ENCODE data around the gene PI4K2A.
A peak's percentile ranks its signal among the peaks of the same experiment; 100 is the strongest.
"Not testable (repeated sequence)": the region's sequence is repeated elsewhere in the genome, so short reads cannot be mapped to it uniquely, and the experiment has no call there.

The PI4K2A gene

GRCh38 chr10:97689559-97690020 lies 49.1 kb downstream of the PI4K2A start:
- no peak for TF ChIP-seq CTCF (IDR thresholded peaks at IDR 0.05; ENCODE audit: low read depth, low read length)
- Histone ChIP-seq H3K4me1 (peaks cover 5% of the 10 kb centered on the region), H3K9me3 (no peaks in the 10 kb centered on the region), H3K4me3 (ENCODE audit: low read depth, low read length) (no peak overlapping the region), H3K36me3 (no peaks in the 10 kb centered on the region), H3K27me3 (no peaks in the 10 kb centered on the region)
- no peak for DNase-seq

GRCh38 chr10:97690133-97690532 lies 49.7 kb downstream of the PI4K2A start:
- Histone ChIP-seq H3K4me1 (peaks cover 5% of the 10 kb centered on the region), H3K27me3 (no peaks in the 10 kb centered on the region), H3K36me3 (no peaks in the 10 kb centered on the region), H3K9me3 (no peaks in the 10 kb centered on the region), H3K4me3 (ENCODE audit: low read depth, low read length) (no peak overlapping the region)
- DNase-seq = no peak
- no peak for TF ChIP-seq CTCF (IDR thresholded peaks at IDR 0.05; ENCODE audit: low read depth, low read length)

GRCh38 chr10:97698072-97698655 lies 57.7 kb downstream of the PI4K2A start:
- not testable (repeated sequence) for H3K4me3 ChIP-seq (ENCODE audit: low read depth, low read length); H3K27me3 ChIP-seq; H3K36me3 ChIP-seq; H3K9me3 ChIP-seq; H3K4me1 ChIP-seq; DNase-seq

- Histone ChIP-seq H3K27me3 (no peaks in the 10 kb centered on the region), H3K4me3 (ENCODE audit: low read depth, low read length) (no peak overlapping the region), H3K4me1 (peaks cover 2% of the 10 kb centered on the region; the same call in 1 of the 2 replicates), H3K36me3 (no peaks in the 10 kb centered on the region), H3K9me3 (no peaks in the 10 kb centered on the region)
- peak; percentile 60 for DNase-seq
- peak; percentile 96 for TF ChIP-seq CTCF (IDR thresholded peaks at IDR 0.05; ENCODE audit: low read depth, low read length)
Measured at GRCh38 chr10:97701438-97702069, 61.1 kb downstream of the PI4K2A start.

- H3K27me3 ChIP-seq = no peaks in the 10 kb centered on the region
- TF ChIP-seq CTCF (IDR thresholded peaks at IDR 0.05; ENCODE audit: low read depth, low read length) = no peak
- no peaks in the 10 kb centered on the region for H3K36me3 ChIP-seq
- H3K4me1 ChIP-seq = 0 out of 2 replicates have a peak, but pooled peaks cover 2% of the 10 kb centered on the region
- DNase-seq = no peak
- H3K9me3 ChIP-seq = no peaks in the 10 kb centered on the region
- H3K4me3 ChIP-seq (ENCODE audit: low read depth, low read length) = no peak overlapping the region
Measured at GRCh38 chr10:97703398-97704067, 63.1 kb downstream of the PI4K2A start.

GRCh38 chr10:97704341-97704740 lies 63.9 kb downstream of the PI4K2A start:
- 0 out of 2 replicates have a peak, but pooled peaks cover 2% of the 10 kb centered on the region for H3K4me1 ChIP-seq
- no peaks in the 10 kb centered on the region for H3K27me3 ChIP-seq
- no peaks in the 10 kb centered on the region for H3K36me3 ChIP-seq
- no peaks in the 10 kb centered on the region for H3K9me3 ChIP-seq
- no peak for TF ChIP-seq CTCF (IDR thresholded peaks at IDR 0.05; ENCODE audit: low read depth, low read length)
- DNase-seq = no peak
- H3K4me3 ChIP-seq (ENCODE audit: low read depth, low read length) = no peak overlapping the region

Data from BE2C (cell line).